SH-SY5Y (cell line): ENCODE measurements around the gene S100A5.

Source experiments
- GATA2 ChIP-seq: IDR thresholded peaks from 2 replicates; pipeline ENCODE4 v1.6.1; 2011; ENCODE audit warnings: mild to moderate bottlenecking, low read depth, low read length
- GATA3 ChIP-seq: IDR thresholded peaks from 2 replicates; pipeline ENCODE4 v1.6.1; 2011; ENCODE audit warnings: low read depth, mild to moderate bottlenecking, low read length, moderate library complexity

The S100A5 gene

GRCh38 chr1:153509036-153509435, 31.7 kb downstream of the S100A5 start:
- no peak for TF ChIP-seq GATA3
- TF ChIP-seq GATA2: no peak

- TF ChIP-seq GATA3 (no peak), GATA2 (no peak)
These were observed 32.7 kb downstream of the S100A5 start for GRCh38 chr1:153507926-153508583.

GRCh38 chr1:153506831-153507413, 33.8 kb downstream of the S100A5 start:
- no peak for TF ChIP-seq GATA3
- no peak for TF ChIP-seq GATA2

- TF ChIP-seq GATA2 (no peak), GATA3 (no peak)
These were observed 34.3 kb downstream of the S100A5 start for GRCh38 chr1:153506386-153506785.

- no peak for TF ChIP-seq GATA3
- TF ChIP-seq GATA2: no peak
These were observed 35.2 kb downstream of the S100A5 start for GRCh38 chr1:153505576-153505975.

GRCh38 chr1:153503766-153504165, 37.0 kb downstream of the S100A5 start:
- TF ChIP-seq GATA3 (no peak), GATA2 (no peak)

GRCh38 chr1:153498746-153499145, 42.0 kb downstream of the S100A5 start:
- TF ChIP-seq GATA3 (no peak), GATA2 (no peak)

- no peak for TF ChIP-seq GATA2
- TF ChIP-seq GATA3: no peak
These were observed 45.2 kb downstream of the S100A5 start for GRCh38 chr1:153495536-153495935.

- TF ChIP-seq GATA2 (no peak), GATA3 (no peak)
These were observed 45.7 kb downstream of the S100A5 start for GRCh38 chr1:153494976-153495535.

- TF ChIP-seq GATA2 (no peak), GATA3 (no peak)
These were observed 47.3 kb downstream of the S100A5 start for GRCh38 chr1:153493343-153493960.

- TF ChIP-seq GATA2 (no peak), GATA3 (no peak)
These were observed 50.3 kb downstream of the S100A5 start for GRCh38 chr1:153490272-153491051.

- no peak for TF ChIP-seq GATA2
- TF ChIP-seq GATA3: no peak
These were observed 52.0 kb downstream of the S100A5 start for GRCh38 chr1:153488731-153489130.

- TF ChIP-seq GATA3 (no peak), GATA2 (no peak)
These were observed 53.0 kb downstream of the S100A5 start for GRCh38 chr1:153487707-153488106.
